ENCODE measurements around the gene CAMK2N2. TPM values are rescaled to one million over a fixed set of nuclear protein-coding genes. Genes with fewer than 3 reads are reported as not detected.
A peak's percentile ranks its signal among the peaks of the same experiment; 100 is the strongest.

Gene CAMK2N2
- total RNA-seq = not detected

DNA sequence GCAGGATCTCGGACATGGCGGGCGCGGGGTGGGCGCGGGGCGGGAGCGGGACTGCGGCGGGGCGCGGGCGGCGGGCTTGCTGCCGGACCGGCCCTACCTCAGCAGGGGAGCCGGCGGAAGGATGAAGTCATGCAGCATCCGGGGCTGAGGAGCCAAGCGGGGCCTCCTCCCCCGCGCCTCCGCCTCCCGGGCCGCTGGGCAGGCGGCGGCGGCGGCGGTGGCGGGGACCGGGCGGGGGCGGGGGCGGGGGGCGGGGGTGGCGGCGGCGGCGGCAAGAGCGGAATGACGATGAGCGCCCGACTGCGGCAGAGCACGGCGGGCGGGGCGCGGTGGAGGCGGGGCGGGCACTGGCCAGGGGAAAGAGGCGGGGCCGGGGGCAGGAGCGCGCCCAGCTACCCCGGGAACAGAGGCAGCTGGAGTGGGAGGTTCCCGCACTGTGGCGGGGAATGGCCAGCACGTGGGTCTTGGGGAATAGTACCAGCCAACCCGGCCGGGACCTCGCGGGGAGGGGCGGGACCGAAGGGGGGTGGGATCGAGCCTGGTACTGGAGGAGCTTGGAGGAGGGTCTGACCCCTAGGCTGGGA is at the start of gene CAMK2N2:
CAMK2N2 (minus strand) TSS at position 284 of the 584 bp plus-strand sequence; CDS start at position 16, 268 bp downstream.
- ATAC-seq (ENCODE audit: low read depth) = peak; percentile 57
- peak; percentile 62 for DNase-seq
- peak within 1 kb of the TSS; percentile 74 for H3K4me3 Mint-ChIP-seq
- no peak within 1 kb of the TSS for H3K27ac Mint-ChIP-seq
- POLR2A ChIA-PET = no interaction called here
- no peaks in the 10 kb centered on the region for H3K9me3 Mint-ChIP-seq
- peaks cover 8% of the 10 kb centered on the region for H3K36me3 Mint-ChIP-seq
- H3K4me1 Mint-ChIP-seq = peaks cover 20% of the 10 kb centered on the region
- H3K27me3 Mint-ChIP-seq = peaks cover 40% of the 10 kb centered on the region

DNA sequence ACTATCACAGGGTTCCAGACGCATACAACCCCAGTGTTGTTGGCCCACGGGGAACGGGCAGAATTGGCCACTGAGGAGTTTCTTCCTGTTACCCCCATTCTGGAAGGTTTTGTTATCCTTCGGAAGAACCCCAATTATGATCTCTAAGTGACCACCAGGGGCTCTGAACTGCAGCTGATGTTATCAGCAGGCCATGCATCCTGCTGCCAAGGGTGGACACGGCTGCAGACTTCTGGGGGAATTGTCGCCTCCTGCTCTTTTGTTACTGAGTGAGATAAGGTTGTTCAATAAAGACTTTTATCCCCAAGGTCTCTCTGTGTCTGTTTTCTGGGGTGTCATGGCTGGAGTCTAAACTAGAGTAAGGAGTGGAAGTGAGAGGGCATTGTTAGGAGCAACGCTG is 47.4 kb upstream of the CAMK2N2 start:
- no peak for DNase-seq
- Mint-ChIP-seq H3K27ac (no peak overlapping the region), H3K4me3 (no peak overlapping the region), H3K36me3 (peaks cover 34% of the 10 kb centered on the region), H3K9me3 (no peaks in the 10 kb centered on the region), H3K4me1 (no peaks in the 10 kb centered on the region), H3K27me3 (no peaks in the 10 kb centered on the region)
- POLR2A ChIA-PET = no interaction called here
- ATAC-seq (ENCODE audit: low read depth) = no peak

DNA sequence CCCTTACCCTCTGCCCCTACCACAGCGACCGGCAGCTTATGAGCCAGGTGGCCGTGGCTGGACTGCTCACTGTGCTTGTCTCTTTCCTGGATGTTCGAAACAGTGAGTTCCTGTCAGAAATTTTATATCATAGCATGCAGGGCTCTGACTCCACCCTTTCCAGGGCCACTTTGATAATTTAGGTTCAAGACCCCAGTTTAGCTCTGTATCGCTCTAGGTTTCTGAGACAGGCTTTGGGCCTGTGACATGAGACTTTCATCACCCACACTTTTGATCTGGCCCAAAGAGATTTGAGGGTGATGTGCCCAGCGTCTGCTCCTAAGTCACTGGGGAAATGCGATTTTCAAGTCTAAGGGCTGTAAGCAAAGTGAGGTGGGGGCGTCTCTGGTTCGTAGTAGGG is 46.6 kb upstream of the CAMK2N2 start:
- Mint-ChIP-seq H3K27ac (no peak overlapping the region), H3K36me3 (peaks cover 39% of the 10 kb centered on the region)
- POLR2A ChIA-PET = no interaction called here

DNA sequence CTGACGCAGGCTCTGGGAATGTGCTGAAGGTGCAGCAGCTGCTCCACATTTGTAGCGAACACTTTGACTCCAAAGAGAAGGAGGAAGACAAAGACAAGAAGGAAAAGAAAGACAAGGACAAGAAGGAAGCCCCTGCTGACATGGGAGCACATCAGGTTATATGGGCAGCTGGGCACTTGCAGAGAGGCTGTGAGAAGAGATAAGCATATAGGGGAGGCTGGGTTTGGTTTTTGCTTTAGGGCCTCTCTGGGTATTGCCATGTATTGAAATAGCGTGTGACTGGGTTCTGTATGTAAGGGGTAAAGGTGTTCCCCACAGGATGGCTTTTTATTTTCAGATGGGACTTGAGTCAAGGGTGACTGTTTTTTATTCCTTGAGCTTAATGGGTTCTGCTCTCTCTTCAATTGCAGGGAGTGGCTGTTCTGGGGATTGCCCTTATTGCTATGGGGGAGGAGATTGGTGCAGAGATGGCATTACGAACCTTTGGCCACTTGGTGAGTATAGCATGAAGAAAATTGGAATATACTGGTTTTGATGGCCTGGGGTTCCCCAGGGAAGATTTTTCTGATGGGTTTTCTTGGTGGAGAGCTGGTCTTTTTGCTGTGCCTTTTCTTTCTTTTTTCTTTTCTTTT is 45.1 kb upstream of the CAMK2N2 start:
- DNase-seq = no peak
- ATAC-seq (ENCODE audit: low read depth) = no peak
- POLR2A ChIA-PET = no interaction called here
- H3K4me3 Mint-ChIP-seq = no peak overlapping the region
- H3K9me3 Mint-ChIP-seq = no peaks in the 10 kb centered on the region
- peaks cover 4% of the 10 kb centered on the region for H3K4me1 Mint-ChIP-seq
- H3K27ac Mint-ChIP-seq = no peak overlapping the region
- H3K27me3 Mint-ChIP-seq = no peaks in the 10 kb centered on the region
- peaks cover 45% of the 10 kb centered on the region for H3K36me3 Mint-ChIP-seq

More for the DNA sequence above, 46.6 kb upstream of the CAMK2N2 start:
- Mint-ChIP-seq H3K4me1 (no peaks in the 10 kb centered on the region), H3K27me3 (no peaks in the 10 kb centered on the region), H3K9me3 (no peaks in the 10 kb centered on the region), H3K4me3 (no peak overlapping the region)
- DNase-seq (no peak), ATAC-seq (ENCODE audit: low read depth) (no peak)

DNA sequence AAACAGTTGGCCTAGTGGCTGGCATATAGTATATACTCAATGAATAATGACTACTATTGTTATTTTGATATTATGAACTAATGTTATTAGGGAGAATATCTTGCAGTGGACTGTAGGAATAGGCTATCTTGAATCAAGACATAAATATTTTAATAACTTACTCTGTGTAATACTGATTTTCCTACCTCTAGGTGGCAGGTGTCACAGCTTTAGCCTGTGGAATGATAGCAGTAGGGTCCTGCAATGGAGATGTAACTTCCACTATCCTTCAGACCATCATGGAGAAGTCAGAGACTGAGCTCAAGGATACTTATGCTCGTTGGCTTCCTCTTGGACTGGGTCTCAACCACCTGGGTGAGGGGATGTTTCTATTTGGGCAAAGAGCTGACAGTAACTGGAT is 44.2 kb upstream of the CAMK2N2 start:
- Mint-ChIP-seq H3K27me3 (no peaks in the 10 kb centered on the region), H3K4me1 (peaks cover 9% of the 10 kb centered on the region), H3K36me3 (peaks cover 46% of the 10 kb centered on the region), H3K9me3 (no peaks in the 10 kb centered on the region), H3K4me3 (no peak overlapping the region), H3K27ac (no peak overlapping the region)
- DNase-seq (no peak), ATAC-seq (ENCODE audit: low read depth) (peak; percentile 55)
- POLR2A ChIA-PET = no interaction called here

DNA sequence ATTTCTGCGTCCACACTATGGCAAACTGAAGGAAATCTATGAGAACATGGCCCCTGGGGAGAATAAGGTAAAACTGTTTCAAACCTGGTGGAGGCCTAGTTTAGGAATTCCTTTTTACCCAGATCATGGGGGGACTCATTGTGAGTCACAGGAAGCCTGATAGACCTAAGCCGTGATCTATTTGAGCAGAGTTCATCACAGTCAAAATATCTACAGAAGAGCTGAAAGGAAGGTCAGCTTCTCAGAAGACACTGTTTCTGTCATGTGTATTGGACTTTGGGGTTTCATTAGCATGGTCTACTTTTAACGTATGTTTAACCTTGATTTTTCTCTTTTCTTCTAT is 39.0 kb upstream of the CAMK2N2 start:
- Mint-ChIP-seq H3K27ac (no peak overlapping the region), H3K27me3 (no peaks in the 10 kb centered on the region), H3K9me3 (no peaks in the 10 kb centered on the region), H3K36me3 (peaks cover 13% of the 10 kb centered on the region), H3K4me1 (peaks cover 21% of the 10 kb centered on the region), H3K4me3 (peak overlapping the region; percentile 92)
- DNase-seq (no peak), ATAC-seq (ENCODE audit: low read depth) (no peak)
- POLR2A ChIA-PET = interaction anchor here (1.4 kb wide), 1 partner anchor 62 kb away, joined by 5 read pairs; no protein-coding TSS in a partner anchor

DNA sequence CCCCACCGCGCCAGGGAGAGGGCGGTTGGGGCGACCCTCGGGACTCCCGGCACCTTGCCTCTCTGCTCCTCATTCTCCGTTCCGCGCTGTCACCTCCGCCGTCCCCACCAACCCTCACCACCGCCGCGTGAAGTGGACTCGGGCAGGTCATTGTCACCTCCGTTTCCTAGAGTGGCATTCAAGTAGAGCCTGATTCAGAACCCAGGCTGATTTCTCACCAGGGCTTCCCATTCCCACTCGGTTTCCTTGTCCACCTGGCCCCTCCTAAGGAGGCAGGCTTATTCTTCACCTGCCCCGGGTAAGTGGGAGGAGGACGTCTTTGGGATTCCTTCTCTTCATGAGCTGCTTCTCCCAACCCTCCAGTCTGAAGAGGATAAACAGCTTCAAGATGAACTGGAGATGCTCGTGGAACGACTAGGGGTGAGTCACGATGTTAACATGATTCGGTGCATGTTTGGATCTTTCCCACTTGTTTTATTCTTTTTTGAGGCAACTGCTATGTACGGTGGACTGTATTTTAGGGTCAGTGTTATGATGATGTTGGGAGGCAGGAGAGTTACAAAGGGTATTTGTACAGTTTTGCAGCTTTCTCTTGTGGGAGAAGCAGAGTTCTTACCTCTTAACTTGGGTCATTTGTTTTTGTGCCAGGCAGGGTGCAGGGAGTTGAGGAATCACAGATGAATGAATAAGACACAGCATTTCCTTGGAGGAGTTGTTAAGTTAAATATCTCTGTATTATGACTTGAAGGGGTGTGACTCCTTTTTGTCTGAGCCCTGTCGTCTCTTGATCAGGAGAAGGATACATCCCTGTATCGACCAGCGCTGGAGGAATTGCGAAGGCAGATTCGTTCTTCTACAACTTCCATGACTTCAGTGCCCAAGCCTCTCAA is 38.4 kb upstream of the CAMK2N2 start:
- peak overlapping the region; percentile 82 for H3K27ac Mint-ChIP-seq
- no peak for DNase-seq
- no peak for ATAC-seq (ENCODE audit: low read depth)
- peaks cover 2% of the 10 kb centered on the region for H3K27me3 Mint-ChIP-seq
- H3K4me3 Mint-ChIP-seq = peak overlapping the region; percentile 92
- POLR2A ChIA-PET = interaction anchor here (1.4 kb wide), 1 partner anchor 62 kb away, joined by 5 read pairs; no protein-coding TSS in a partner anchor
- H3K36me3 Mint-ChIP-seq = peaks cover 13% of the 10 kb centered on the region
- peaks cover 21% of the 10 kb centered on the region for H3K4me1 Mint-ChIP-seq
- H3K9me3 Mint-ChIP-seq = no peaks in the 10 kb centered on the region

DNA sequence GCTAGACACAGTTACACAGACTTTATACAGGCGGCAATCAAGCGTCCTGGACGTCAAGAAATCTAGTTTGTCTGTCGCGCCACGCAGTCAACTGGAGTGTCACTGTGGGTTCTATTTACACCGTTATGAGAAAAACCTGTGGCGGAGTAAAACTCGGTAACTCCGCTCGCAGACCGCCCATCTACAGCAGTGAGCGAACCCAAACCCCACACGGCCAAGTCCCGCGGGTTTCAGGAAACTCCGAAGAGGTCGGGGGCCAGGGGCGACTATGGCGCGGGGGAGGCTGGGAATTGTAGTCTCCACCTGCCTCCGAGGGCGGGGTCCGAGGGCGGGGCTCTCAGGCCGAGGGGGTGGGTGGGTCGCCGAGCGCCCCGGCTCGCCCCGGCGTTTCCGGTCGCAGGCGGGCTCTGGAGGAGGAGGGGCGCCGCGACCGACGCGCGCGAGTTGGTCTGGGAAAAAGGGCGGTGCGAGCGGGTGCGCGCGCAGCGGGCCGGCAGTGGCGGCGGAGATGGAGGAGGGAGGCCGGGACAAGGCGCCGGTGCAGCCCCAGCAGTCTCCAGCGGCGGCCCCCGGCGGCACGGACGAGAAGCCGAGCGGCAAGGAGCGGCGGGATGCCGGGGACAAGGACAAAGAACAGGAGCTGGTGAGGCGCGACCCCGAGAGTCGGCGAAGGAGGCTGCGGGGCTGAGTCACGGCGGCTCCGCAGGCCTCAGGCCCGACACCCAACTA is 37.6 kb upstream of the CAMK2N2 start, which contains the start of gene PSMD2:
PSMD2 (plus strand) TSS at position 483 of the 729 bp plus-strand sequence; CDS start at position 509, 26 bp downstream.
- Mint-ChIP-seq H3K27me3 (peaks cover 4% of the 10 kb centered on the region), H3K4me3 (peak within 1 kb of the TSS; percentile 92), H3K4me1 (peaks cover 21% of the 10 kb centered on the region), H3K9me3 (no peaks in the 10 kb centered on the region), H3K36me3 (peaks cover 12% of the 10 kb centered on the region), H3K27ac (peak within 1 kb of the TSS; percentile 82)
- ATAC-seq (ENCODE audit: low read depth) = peak; percentile 96
- POLR2A ChIA-PET = interaction anchor here (1.4 kb wide), 1 partner anchor 63 kb away, joined by 5 read pairs; no protein-coding TSS in a partner anchor
- peak; percentile 98 for DNase-seq

DNA sequence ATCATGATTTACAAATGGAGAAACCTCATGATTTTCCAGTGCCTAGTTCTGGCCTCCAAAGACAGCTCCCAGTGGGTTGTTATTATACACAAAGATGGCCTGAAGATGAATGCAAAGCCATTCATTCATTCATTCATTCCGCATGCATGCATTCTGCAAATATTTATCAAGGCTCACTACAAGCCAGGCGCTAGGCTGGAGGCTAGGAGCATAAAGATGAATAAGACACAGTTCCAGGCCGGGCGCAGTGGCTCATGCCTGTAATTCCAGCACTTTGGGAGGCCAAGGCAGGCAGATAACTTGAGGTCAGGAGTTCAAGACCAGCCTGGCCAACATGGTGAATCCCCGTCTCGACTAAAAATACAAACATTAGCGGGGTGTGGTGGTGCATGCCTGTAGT is 35.3 kb upstream of the CAMK2N2 start:
- DNase-seq (no peak), ATAC-seq (ENCODE audit: low read depth) (no peak)
- peaks cover 3% of the 10 kb centered on the region for H3K36me3 Mint-ChIP-seq
- no peaks in the 10 kb centered on the region for H3K9me3 Mint-ChIP-seq
- H3K4me1 Mint-ChIP-seq = peaks cover 19% of the 10 kb centered on the region
- peaks cover 4% of the 10 kb centered on the region for H3K27me3 Mint-ChIP-seq
- H3K4me3 Mint-ChIP-seq = no peak overlapping the region
- POLR2A ChIA-PET = no interaction called here
- no peak overlapping the region for H3K27ac Mint-ChIP-seq

DNA sequence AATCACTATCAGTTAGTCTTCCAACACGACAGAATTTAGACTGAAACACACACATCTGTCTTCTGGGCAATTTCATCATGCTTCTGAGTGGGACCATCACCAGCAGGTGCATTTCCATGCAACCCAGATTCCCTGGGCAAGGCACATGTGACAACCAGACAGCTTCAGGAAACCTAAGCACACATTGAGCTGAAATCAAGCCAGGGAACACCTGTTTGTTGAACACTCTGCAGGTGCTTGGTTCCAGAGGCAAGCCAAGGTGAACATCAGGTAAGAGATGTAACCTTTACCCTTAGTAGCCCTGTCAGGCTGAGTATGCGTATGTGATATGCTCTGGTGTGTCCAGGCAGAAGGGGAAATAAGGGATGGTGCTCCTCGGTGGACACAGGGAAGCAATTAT is 34.4 kb upstream of the CAMK2N2 start:
- peaks cover 4% of the 10 kb centered on the region for H3K27me3 Mint-ChIP-seq
- H3K9me3 Mint-ChIP-seq = no peaks in the 10 kb centered on the region
- DNase-seq = no peak
- ATAC-seq (ENCODE audit: low read depth) = no peak
- no peak overlapping the region for H3K27ac Mint-ChIP-seq
- H3K36me3 Mint-ChIP-seq = no peaks in the 10 kb centered on the region
- POLR2A ChIA-PET = no interaction called here
- no peak overlapping the region for H3K4me3 Mint-ChIP-seq
- peaks cover 14% of the 10 kb centered on the region for H3K4me1 Mint-ChIP-seq

DNA sequence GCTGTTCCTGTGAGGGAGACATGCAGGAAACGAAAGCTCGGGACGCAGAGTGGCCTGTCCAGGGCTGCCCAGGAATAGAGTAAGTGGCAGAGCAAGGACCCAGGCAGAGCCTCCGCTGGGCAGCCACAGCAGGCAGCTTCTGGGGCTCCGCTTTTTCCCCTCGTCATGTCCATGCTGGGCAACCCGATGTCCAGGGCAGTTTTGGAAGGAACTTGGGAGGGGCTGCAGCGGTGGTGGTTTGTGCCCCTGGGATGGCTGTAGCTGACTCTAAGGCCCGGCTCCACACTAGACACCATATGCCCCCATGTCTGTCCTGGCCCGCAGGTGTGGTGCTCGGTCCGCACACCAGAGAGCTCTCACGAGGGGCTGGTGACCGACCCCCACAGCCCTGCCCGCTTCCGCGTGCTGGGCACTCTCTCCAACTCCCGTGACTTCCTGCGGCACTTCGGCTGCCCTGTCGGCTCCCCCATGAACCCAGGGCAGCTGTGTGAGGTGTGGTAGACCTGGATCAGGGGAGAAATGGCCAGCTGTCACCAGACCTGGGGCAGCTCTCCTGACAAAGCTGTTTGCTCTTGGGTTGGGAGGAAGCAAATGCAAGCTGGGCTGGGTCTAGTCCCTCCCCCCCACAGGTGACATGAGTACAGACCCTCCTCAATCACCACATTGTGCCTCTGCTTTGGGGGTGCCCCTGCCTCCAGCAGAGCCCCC is 30.5 kb upstream of the CAMK2N2 start:
- Mint-ChIP-seq H3K9me3 (no peaks in the 10 kb centered on the region), H3K4me1 (peaks cover 3% of the 10 kb centered on the region), H3K27ac (no peak overlapping the region), H3K27me3 (peaks cover 4% of the 10 kb centered on the region), H3K4me3 (no peak overlapping the region), H3K36me3 (no peaks in the 10 kb centered on the region)
- no peak for ATAC-seq (ENCODE audit: low read depth)
- POLR2A ChIA-PET = no interaction called here
- DNase-seq = no peak

DNA sequence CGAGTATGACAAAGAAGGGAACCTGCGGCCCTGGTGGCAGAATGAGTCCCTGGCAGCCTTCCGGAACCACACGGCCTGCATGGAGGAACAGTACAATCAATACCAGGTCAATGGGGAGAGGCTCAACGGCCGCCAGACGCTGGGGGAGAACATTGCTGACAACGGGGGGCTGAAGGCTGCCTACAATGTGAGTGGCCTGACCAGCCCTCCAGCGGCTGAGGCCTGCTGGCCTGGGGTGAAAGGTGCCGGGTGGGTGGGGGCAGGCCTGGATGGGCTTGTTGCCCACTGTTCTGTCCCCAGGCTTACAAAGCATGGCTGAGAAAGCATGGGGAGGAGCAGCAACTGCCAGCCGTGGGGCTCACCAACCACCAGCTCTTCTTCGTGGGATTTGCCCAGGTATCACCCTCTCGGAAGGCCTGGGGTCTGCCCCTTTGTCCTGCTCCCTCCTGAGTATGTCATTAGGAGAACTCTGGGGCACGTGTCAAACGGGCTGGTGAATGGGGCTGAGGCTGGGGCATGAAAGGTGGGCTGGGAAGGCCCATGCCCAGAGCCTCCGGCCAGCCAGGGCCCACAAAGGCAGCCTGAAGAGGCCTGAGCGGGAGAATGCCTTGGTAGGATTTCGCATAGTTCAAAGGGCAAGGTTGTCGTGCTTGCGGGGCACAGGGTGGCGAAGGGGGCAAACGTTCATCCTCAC is 29.8 kb upstream of the CAMK2N2 start:
- H3K4me1 Mint-ChIP-seq = peaks cover 3% of the 10 kb centered on the region
- peak overlapping the region; percentile 45 for H3K27ac Mint-ChIP-seq
- ATAC-seq (ENCODE audit: low read depth) = no peak
- POLR2A ChIA-PET = no interaction called here
- DNase-seq = no peak
- peaks cover 5% of the 10 kb centered on the region for H3K27me3 Mint-ChIP-seq
- no peaks in the 10 kb centered on the region for H3K36me3 Mint-ChIP-seq
- H3K9me3 Mint-ChIP-seq = no peaks in the 10 kb centered on the region
- no peak overlapping the region for H3K4me3 Mint-ChIP-seq
